Right hindlimb (tissue), 1 donor: Measurements from ENCODE around the gene SEMA3F.
A peak's percentile ranks its signal among the peaks of the same experiment; 100 is the strongest.

Experiments used
- DNase-seq: peaks from one replicate; pipeline ENCODE4 v3.0.0-alpha.2; 2018

SEMA3F gene

GRCh38 chr3:50154840-50155490, at the start of gene SEMA3F:
Gene SEMA3F (plus strand): TSS chr3:50155324. CDS start chr3:50159623, 4,299 bp downstream.
- peak; percentile 72 for DNase-seq

GRCh38 chr3:50111757-50112156, 43.4 kb upstream of the SEMA3F start:
- no peak for DNase-seq

DNA sequence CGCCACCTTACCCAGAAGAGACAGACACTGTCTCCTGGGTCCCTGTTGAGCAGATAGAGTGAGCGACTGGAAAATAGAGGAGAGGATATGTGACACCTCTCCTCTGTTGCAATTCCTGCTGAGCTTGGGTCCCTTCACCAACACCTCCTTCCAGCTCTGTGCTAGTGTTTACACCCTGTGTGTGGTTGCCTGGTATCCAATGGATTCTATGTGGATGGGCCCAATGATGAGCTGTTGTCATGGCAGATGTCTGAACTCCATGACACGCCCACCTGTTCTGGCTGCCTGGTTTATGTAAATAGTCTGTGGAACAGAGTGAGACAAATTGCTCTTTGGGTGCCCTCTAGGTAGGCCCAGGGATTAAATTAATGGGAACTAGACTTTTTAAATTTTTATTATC, 42.7 kb upstream of the SEMA3F start:
- DNase-seq: no peak

GRCh38 chr3:50117120-50117519, 38.0 kb upstream of the SEMA3F start:
- DNase-seq: no peak

DNA sequence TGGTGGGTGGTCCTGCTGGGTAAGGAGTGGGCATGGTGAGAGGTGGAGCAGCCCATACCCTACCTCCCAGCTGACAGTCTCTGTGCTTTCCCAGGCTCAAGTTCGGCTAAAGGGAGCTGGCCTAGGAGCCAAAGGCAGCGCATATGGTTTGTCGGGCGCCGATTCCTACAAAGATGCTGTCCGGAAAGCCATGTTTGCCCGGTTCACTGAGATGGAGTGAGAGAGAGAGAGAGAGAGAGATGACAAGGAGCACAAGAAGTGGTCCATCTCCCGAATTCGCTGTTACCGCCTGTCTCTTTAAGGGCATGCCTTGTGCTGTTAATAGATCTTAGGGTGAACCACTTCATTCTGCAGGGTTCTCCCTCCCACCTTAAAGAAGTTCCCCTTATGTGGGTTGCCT, 36.9 kb upstream of the SEMA3F start:
- DNase-seq: no peak

- DNase-seq: no peak
These were observed 35.3 kb upstream of the SEMA3F start for GRCh38 chr3:50119786-50120185.

DNA sequence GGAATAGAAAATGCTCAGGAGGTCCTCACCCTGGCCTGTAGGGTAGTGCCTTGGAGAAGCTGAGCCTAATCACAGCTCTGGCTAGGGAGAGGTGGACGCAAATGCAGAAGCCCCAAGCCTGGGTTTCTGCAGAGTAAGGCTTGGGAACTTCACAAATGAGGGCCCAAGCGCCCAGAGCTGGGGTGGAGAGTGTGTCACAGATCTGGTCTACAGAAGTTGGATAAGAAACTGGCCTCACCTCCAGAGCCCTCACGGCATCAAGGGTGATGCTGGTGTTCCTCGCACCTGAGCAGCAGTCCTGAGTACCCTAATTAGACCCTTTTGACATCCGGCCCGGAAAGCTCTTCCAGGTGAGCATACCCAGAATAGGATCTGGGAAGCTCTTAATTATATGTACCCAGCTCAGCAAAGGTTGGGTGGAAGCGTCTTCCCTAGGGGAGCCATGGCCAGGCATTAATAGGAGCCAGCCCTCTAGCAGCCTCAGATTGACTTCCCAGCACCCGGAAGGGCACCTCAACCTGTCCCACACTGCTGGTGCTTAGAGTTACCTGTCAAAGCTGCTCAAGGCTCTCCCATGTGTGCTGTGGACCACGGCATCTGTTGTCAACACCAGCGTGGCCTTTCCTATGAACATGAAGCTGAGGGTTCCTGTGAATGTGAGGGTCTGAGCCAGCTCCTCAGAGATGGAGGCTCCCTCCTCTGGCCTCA, 34.6 kb upstream of the SEMA3F start:
- DNase-seq: no peak

DNA sequence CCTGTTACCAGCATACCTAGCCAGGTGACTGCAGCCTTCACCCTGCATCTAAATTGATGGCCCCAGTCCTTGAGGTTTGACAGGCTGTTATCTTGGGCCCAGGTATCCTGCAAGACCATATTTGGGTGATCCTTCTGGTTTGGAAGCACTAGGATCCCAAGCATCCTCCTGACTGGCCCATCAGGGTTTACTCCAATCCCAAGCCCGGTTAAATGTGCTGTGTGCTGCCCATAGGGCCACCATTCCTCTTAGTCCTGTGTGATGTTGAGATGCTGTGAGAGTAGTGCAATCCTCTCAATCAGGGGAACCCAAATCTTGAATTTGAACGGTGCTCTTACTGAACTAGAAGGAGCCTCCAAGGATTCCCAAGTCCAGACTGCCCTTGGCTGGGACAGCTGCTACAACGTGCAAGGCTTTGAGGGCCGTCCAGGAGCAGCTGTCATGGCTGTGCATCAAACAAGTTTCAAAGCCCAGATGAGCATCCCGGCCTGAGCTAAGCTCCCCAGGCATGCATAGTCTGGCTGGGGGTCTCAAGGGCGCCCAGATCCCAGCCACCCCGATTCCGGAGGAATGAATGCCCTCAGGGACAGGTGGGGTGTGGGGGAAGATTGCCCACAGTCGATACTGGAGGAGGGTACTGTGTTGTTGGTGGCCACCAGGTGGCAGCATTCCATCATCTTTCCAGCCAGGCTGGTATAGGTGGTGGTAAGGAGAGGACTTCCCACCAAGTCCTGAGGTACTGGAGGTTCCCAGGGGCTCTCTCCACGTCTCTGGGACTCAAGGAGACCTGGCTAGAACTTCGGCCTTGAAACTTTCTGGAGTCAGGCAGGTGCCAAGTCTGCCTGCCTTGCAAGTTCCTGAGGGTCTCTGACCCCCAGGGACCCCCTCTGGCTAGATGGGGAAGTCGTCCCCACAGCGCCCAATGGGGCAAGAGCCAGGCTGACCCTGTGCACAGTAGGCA, 33.8 kb upstream of the SEMA3F start:
- peak; percentile 86 for DNase-seq

GRCh38 chr3:50122071-50122470, 33.1 kb upstream of the SEMA3F start:
- DNase-seq: no peak

GRCh38 chr3:50122661-50123391, 32.3 kb upstream of the SEMA3F start:
- no peak for DNase-seq

DNA sequence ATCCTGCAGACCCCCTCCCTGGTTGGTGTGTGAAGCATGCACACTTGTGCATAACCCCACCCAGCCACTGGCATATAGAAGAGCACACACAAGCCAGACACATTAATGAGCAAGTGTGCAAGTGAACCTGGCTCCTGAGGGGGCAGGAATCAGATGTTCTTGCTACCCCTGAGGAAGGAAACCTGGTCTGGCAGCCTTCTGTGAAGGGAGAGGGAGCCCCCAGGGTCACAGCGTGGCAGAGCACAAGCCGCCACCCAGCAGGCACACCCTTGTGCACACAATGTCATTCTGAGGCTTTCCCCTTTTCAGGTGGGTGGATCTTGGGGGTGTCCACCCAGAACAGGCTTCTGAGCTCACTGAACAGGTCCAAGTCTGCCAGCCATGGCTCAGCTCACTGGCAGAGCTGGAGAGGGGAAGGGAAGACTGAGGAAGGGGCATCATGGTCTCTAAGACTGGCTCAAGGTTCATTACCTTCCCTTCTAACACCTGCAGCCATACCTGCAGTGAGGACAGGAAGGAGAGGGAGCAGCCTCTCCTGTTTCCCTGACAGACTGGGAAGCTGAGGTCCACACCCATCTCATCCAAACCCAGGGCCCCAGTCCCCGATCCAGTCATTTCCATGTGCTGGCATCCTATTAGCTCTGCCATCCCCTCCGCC, 31.6 kb upstream of the SEMA3F start:
- no peak for DNase-seq

DNA sequence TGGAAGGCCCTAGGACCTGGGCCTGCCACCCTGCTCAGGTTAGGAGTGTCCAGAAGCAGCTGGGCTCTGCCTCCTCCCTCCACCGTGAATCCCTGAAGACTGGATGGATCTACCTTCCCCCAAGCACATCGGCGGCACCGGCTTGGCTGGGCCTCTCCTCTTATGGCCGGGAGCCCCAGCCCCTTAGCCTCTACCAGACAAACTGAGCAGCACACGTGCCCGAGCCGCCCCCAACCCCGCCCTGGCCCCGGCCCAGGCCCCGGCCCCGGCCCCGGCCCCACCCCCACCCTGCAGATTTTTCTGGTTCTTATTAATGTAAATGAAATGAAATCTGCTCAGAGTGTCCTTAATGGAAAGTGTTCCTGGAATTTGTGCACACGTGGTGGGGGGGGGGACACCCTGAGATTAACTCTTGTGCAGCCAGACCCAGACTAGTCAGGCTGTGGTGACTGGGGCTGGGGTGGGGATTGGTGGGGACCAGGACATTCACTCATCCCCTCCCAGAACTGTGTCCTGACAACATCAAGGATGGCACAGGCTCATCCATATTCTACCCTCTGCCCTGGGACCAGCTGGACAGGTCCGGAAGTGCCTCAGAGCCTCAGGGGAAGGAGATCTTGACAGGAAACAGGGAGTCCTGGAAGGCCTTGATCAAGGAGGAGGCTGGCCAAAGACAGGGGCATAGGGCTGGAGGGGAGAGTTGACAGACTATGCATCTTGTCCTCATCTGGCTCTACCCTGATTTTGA, 30.9 kb upstream of the SEMA3F start:
- peak; percentile 68 for DNase-seq

DNA sequence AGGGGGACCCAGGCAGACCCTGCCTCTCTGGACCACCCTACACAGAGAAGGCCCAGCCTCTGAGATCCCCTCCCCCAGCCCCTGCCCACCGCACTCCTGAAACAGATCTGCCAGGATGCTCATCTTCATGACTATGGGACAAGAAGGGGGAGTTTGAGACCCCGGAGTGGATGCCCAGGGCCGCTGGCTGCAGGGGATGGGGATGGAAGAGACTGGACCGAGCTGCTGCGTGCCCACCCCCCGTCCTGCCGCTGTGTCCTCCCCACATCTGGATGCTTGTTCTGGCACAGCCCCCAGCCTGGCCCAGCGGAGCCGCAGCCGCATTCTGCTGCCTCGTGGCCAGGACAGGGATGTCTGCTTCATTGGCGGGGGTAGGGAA, 30.3 kb upstream of the SEMA3F start:
- DNase-seq: peak; percentile 78

- no peak for DNase-seq
These were observed 29.4 kb upstream of the SEMA3F start for GRCh38 chr3:50125541-50126286.

GRCh38 chr3:50126287-50127211, 28.6 kb upstream of the SEMA3F start:
- DNase-seq: no peak

DNA sequence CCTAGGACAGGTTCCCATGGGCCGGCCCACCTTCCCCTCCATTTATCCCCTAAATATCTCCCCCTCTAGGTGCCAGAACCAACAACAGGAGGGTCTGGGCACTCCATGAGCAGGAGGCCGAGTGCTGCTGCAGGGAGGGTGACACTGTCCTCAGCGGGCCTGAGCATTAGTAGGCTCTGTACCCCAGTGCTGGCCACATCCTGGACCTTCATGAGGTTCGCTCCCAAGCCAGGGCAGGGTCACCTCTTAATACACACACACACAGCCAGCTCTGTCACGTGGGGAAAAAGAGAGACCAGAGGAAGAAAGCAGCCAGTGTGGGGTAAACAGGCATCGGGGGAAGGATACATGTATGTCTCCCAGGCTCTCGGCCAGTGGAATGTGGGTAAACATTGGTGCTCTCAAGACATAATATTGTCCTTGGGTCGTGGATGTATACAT, 27.9 kb upstream of the SEMA3F start:
- no peak for DNase-seq

DNA sequence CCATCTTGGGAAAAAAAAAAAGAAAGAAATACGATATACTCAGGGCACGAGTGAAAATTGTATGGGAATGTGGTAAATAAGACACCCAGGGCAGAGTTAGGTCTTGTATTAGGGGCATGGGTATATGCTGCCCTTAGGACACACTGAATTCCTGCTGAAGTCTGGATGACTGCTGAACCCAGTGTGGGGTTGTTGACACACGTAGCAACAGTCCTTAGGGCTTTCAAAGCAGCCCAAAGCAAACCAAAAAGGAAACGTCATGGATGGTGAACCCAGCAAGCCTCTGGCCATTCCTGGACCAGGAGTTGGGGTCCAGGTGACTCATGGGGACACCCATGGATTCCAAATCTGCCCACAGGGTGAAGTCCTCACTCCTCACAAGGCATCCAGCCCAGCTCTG, 27.1 kb upstream of the SEMA3F start:
- no peak for DNase-seq

DNA sequence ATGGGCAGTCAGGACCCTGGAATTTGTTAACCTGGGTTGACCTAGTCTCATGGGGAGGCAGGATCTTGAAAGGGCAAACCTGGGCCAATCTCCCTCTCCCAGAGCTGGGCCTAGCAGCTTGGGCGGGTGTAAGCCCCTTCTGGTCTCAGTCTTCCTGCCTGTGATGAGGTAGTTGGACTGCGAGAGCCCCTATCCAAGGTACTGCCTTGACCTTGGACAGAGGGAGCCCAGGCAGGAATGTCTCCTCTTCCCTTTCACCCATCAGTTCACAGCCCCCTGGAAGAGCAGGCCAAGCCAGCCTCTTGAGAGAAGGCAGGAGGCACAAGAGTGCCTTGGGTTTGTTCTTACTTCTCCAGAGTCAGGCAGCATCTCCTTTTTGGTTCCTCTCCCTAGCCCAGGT, 24.7 kb upstream of the SEMA3F start:
- DNase-seq: no peak
